Epidermal melanocyte (primary cell): ENCODE results near the gene TMEM220.
"Not testable (repeated sequence)": the region's sequence is repeated elsewhere in the genome, so short reads cannot be mapped to it uniquely, and the experiment has no call there.

Experiments
- DNase-seq: peaks from one replicate; pipeline ENCODE4 v3.0.0; 2011; ENCODE audit warnings: low spot score; ENCODE audit not compliant: insufficient read length

TMEM220 gene

DNA sequence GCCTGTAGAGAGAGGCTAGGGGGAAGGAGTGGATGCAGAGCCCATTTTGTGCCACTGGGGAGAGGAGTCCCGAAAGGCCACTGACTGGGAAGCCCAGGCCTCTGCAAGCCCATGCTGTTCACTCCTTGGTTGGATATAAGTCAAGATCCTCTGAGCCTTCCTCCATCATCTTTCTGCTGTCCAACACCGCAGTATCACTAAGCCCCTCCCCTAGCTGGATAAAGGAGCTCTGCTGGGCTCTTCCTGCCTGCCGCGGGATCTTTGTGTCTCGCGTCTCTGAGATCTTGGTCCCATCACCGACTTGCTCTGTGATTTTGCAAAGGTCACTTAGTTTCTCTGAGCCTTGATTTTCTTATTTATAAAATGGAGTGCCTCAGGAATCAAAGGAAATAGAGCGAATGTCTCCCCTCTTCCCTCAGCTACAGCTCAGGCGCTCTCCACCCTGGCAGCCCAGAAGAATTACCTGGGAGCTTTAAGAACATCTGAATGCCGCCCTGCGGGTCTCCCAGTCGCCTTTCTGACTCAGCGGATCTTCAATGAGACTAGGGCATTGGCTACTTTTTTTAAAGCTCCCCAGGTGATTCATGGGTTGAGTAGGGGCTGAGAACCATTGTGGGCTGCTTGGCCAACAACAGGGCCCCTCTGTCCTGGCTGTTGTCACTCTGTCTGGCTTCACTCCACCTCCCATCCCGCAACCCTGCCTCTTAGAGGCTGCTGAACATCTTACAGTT, 25.2 kb upstream of the TMEM220 start:
- DNase-seq = no peak

DNA sequence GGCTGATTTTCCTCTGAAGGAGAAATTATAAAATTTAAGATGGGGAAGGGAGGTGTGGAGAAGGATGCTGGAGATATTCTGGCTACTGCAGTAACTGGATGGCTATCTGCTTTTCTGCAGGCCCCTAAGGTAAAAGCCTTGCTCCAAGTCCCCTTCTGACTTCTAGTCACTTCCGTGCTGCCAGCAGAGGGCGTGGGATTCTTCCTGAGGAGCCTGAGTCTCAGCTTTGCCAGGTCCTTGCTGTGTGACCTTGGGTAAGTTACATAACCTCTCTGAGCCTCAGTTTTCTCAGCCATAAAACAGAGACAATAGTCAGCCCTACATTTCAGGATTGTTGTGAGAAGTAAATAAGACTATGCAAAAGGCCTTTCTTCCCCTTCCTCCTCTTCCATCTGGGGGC, 24.3 kb upstream of the TMEM220 start:
- DNase-seq = no peak

DNA sequence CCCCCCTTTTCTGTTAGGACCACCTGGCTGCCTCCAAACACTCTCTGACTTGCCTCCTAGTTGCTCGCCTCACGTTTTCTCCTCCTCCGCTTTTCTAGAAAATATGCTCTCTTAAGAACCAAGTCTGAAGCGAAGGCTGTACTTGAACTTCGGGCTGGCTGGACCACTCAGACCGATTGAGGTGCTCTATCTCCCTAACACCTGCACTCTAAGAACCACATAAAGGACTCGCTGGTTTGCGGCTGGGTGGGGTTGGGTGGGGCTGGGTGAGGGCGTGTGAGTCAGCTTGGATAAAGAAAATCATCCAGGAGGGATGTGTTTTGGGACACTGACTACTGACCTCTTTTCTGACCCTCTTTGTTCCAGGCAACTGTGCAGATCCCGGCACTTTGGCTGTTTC, 22.9 kb upstream of the TMEM220 start:
- no peak for DNase-seq

DNA sequence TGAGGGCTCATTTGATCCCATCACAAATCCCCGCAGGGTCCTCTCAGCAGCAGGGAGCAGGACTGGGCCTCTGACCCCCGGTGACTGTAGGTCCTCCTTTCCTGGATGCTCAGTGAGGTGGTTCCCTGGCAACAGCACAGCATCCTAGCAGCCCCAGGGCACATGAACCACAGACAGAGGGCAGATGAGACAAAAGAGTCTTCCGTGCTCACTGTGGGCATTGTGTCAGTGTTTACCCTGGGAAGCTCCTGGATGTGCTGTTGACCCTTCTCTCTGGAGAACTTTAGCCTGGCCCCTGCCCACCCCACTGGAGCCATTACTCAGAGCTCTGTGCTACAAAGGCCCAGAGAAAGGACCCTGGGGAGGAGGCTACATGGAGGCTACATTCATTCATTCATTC, 21.7 kb upstream of the TMEM220 start:
- DNase-seq = no peak

DNA sequence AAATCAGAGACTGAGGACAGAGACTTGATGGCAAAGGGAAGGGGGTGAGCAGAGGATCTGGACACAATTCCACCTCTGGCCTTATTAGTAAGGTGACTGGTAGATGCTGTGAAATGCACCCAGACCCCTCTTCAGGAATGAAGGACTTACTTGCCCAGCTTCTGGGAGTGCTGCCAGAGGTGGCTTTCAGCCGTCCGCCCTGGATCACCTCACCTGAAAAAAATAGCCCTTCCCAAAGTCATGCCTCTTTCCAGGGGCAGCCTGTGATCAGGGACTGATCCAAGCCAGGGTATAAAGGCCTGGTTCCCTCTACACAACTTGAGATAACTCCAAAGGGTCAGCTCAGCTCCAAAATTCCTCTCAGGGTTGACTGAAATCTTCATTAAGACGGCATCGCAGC, 20.4 kb upstream of the TMEM220 start:
- no peak for DNase-seq

GRCh38 chr17:10748531-10749181, 18.8 kb upstream of the TMEM220 start:
- DNase-seq = no peak

GRCh38 chr17:10745231-10745630, 15.4 kb upstream of the TMEM220 start:
- DNase-seq = no peak

DNA sequence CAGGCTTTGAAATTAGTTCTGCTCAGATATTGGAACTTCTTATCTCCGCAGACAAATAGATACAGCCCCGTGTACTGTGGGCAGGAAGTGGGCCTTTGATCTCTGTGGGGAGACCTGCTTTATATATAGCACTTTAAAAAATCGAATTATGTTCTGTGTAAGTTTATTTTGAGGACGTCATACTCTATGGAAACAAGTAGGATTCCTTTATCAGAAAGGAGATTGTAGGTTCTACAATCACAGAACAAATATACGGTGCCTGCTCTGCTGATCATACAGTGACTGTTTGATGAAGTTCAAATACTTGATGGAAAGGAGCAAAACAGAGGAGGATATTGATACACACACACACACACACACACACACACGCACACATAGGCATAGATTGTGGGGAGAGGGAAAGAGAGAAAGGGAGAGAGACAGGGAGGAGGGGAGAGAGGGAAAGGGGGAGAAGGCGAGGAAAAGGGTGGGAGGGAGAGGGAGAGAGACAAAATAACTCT, 14.7 kb upstream of the TMEM220 start:
- no peak for DNase-seq

- DNase-seq = peak; percentile 81
Measured at GRCh38 chr17:10743316-10744009, 13.6 kb upstream of the TMEM220 start.

GRCh38 chr17:10742431-10742830, 12.6 kb upstream of the TMEM220 start:
- DNase-seq = no peak

GRCh38 chr17:10741416-10742135, 11.8 kb upstream of the TMEM220 start:
- no peak for DNase-seq

DNA sequence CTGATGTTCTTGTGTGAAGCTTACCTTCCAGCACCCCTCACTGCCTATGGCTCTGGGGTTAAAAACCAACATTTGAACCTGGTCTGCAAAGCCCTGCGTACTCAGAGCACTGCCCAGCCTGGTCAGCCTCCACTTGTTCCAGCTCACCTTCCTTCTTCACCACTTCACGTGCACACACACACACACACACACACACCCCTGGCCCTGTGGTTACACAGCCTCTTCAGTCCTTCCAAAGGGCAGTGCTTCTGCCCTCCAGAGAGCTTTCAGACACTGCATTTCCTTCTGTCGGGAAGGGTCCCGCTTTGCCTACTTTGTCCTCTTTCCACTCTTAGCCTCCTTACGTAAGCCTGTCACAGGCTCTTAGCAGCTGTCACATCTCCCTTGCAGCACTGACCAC, 9.6 kb upstream of the TMEM220 start:
- no peak for DNase-seq

DNA sequence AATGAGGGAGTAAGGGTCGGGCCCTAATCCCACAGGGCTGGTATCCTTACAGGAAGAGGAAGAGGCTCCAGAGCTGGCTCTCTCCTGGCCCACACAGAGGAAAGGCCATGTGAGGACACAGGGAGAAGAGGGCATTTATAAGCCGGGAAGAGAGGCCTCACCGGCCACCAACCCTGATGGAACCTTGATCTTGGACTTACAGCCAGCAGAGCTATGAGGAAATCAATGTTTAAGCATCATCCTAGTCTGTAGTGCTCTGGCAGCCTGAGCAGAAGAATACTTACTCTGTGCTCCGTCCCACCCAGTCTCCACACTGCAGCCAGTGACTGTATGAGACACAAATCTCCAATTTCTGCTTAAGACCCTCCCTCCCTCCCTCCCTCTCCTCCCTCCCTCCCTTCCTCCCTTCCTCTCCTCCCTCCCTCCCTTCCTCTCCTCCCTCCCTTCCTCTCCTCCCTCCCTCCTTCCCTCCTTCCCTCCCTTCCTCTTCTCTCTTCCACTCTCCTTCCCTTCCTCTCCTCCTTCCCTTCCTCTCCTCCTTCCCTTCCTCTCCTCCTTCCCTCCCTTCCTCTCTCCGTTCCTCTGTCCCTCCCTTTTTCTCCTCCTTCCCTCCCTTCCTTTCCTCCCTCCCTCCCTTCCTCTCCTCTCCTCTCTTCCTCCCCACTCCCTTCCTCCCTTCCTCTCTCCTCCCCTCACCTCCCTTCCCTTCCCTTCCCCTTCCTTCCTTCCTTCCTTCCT, 8.9 kb upstream of the TMEM220 start:
- DNase-seq = no peak

GRCh38 chr17:10737736-10738135, 7.9 kb upstream of the TMEM220 start:
- no peak for DNase-seq

GRCh38 chr17:10737168-10737622, 7.4 kb upstream of the TMEM220 start:
- peak; percentile 57 for DNase-seq

DNA sequence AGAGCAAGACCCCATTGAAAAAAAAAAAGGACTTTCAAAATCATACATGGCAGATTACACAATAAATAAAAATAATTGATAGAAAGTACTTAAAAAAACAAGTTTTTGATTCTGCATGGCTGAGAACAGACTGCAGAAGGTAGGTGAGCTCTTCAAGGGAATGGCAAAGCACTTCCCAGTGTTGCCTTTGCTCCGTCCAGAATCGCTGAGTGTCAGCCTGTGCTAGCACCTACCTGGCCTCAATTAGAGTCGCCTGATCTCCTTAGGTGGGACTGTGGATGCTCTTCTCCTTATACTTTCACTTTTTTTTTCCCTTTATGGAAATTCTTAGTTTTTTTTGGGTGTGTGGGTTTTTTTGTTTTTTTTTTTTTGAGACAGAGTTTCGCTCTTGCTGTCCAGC, 6.0 kb upstream of the TMEM220 start:
- DNase-seq = no peak

DNA sequence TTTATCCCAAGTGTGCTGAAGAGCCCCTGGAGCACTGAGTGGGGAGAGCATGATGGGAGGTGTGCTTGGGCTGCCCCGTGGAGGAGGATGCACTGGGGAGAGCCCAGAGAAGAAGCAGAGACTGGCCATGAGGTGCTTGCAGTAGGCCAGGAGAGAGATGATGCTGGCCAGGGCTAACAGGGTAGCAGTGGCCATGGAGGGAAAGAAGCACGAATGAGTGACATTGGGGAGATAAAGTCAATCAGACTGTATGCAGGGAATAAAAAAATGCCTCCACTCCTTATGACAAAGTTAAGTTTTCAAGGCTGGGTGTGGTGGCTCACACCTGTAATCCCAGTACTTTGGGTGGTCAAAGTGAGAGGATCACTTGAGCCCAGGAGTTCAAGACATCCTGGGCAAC, 5.4 kb upstream of the TMEM220 start:
- no peak for DNase-seq

- DNase-seq = no peak
Measured at GRCh38 chr17:10733666-10734065, 3.8 kb upstream of the TMEM220 start.

GRCh38 chr17:10732121-10732520, 2.3 kb upstream of the TMEM220 start:
- not testable (repeated sequence) for DNase-seq

GRCh38 chr17:10731408-10731879, 1.6 kb upstream of the TMEM220 start:
- DNase-seq = no peak

- DNase-seq = not testable (repeated sequence)
Measured at GRCh38 chr17:10730247-10730646, 424 bp upstream of the TMEM220 start.
